ENCODE measurements around the gene ZC2HC1C.
"Not testable (repeated sequence)": the region's sequence is repeated elsewhere in the genome, so short reads cannot be mapped to it uniquely, and the experiment has no call there.

The ZC2HC1C gene

DNA sequence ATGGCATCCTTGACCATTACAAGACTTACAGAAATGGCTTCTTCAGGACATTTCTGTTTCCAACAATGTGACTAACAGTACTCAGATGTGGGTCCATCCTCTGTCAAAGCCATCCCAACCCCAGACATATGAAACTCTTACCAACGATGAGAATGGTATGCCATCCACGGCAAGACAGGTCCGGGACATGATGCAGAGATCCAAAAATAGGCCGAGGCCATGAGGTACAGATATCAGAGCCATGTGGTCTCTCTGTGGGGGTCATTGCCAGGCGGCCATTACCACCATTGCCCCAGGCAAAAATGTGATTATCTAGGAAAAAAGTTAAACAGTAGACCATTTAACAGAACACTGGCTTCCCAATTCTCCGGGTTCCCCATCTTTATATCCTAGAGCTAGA, 27.5 kb downstream of the ZC2HC1C start:
- DNase-seq, result no peak

DNA sequence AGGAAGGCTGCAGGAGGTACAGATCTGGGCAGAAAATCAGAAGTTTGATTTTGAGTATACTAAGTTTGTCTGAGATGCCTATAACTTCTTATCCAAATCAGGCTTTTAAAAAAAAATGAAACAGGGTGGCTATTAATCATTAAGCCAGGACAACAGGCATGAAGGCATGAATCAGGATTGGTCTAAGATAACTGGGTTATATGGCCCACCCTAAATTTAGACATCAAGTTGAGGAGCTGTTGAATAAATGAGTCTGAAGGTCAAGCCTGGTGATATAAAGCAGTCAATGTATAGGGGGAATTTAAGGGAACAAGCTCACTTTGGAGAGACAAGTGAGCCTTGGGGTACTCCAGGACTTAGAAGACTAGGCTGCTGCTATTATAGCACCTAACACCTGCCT, 28.8 kb downstream of the ZC2HC1C start:
- no peak for DNase-seq

DNA sequence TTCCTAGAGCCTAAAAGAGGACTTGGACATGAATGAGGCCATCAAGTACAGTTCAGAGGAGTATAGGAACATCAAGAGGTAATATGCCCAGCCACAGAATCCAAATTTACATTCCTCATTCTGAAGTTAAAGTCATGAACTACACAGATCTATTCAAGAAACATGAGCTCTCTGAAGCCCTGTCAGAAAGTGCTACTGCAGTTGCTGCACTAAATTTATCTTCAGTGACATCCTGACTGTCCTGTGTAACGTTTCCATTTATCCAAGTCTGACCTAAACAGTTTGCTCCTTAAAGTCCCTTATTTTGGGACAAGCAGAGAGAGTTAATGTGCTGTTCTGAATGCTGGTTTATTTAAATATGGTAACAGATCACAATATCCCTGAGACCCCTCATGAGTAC, 29.2 kb downstream of the ZC2HC1C start:
- no peak for DNase-seq

DNA sequence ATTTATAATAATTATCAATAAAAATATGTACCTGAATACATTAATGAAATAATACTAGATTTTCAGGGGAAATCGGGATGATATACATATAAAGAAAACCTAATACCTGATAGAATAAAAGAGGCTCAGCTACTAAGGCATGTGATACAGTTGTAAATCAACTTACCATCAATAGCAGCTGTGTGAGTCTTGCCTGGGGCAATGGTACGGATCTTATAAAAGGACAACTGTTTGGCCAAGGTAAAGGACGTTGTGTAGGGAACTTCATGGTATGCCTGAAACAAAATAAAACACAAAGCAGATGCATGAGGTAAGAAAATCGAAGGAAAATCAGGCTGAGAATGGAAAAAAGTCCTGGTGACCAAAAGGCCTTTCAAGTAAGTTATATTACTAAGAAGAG, 32.0 kb downstream of the ZC2HC1C start:
- no peak for DNase-seq

DNA sequence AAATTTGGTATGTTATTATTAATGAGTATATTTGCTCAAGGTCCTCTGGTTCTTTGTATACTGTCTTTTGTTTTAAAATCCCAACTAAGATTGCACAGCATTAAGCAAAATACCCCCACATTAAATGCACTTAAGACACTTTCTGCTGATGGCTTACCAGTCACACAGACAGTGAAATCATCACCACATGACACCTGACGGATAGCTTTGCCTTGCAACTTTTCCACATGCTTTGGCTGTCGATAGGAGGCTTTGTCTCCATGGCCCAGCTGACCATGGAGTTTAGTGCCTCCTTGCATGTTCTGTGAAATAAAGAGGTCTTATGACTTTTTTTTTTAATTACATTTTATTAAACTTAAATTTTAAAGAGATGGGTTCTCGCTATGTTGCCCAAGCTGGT, 37.7 kb downstream of the ZC2HC1C start:
- no peak for DNase-seq

DNA sequence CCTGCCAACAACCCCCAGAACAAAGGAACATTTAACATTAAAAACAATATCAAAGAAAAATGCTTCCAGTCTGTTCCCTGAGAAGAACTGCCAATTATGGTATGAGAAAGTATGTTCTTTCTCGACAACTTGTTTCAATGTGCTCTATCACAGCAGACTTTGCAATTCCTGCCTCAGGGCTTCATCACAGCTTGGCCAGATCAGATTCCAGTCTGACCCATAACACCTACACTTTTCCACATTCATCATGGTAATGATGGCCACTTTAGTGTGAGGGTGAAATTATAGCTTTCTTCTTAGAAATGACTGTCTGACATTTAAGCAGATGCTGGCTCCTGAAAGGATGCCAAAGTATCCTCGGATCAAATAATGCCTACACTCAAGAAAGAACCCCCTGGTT, 40.4 kb downstream of the ZC2HC1C start:
- no peak for DNase-seq

DNA sequence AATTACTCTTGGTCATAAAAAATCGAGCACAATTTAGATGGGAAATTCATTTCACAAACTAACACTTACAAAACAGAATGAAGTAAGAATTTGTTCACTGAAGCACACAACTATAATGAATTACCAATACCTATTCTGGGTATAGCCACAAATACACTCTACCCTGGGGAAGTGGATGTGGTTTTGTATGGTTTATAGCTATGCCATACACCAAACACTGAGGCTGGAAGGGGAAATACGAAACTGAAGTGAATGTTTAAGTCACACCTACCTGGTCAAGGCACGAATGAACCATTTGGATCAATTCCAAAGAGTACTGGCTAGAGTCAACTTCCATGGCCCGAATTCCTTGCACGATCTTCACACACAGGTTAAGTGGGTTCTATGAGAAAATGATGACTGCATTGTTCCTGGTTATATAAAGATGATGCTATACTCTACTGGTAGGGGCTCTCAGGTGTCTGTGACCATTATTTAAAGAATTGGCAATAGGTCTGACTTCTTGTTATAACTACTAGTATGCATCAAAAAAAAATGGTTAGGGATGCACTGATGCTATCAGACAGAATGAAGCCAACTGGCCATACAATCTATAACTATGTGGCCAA, 44.6 kb downstream of the ZC2HC1C start:
- DNase-seq, result no peak

DNA sequence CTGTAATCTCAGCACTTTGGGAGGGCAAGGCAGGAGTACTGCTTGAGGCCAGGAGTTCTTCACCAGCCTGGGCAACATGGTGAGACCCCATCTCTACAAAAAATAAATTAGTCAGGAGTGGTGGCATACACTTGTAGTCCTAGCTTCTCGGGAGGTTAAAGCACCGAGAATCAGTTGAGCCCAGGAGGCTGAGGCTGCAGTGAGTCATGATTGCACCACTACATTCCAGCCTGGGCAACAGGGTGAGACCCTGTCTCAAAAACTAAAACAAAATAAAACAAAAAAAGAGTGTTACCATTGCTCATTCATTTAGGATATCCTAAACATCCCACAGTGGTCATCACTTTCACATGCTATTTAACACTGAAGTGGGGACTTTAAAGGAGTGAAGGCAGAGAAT, 49.6 kb downstream of the ZC2HC1C start:
- DNase-seq, result no peak

DNA sequence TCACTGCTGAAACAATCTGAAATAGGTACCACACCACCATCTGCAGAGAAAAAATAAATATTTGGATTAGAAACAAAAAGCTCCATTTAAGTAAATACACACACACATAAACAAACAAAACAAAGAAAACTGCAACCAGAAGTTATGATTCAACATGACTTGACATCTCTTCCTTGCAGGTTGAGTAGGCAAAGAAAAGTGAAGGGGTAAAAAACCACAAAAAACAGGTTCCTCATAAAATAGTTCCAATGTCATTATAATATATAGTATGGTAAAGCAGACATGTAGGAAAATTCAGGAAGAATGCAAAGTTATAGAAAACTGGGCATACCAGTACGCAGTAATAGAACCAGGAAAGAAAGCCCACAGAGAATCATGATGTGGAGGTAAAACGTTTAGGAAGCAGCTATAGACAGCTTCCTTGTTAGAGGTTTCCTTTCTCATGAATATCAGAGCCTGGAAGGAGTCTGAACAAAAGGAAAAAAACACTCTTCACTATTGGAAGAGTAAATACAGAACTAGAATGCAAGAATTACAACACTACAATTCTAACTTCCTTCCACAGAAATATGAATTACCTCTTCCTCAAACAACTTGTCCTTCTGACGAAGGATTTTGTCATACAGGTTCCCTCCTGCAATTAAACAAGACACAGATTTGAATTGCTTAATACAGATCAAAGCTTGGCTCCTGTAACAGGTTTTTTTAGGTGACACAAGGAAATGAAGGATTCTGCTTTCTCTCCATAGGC, 51.3 kb downstream of the ZC2HC1C start:
- DNase-seq, result no peak

DNA sequence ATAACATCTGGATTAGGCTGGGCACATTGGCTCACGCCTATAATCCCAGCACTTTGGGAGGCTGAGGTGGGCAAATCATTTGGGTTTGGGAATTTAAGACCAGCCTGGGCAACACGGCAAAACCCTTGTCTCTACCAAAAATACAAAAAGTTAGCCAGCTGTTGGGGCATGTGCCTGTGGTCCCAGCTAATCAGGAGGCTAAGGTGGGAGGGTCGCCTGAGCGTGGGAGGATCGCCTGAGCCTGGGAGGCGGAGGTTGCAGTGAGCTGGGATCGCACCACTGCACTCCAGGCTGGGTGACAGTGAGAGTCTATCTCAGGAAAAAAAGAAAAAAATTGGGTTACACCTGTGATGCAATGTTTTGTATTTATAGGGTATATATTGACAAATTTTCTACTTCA, 52.1 kb downstream of the ZC2HC1C start:
- DNase-seq, result no peak

DNA sequence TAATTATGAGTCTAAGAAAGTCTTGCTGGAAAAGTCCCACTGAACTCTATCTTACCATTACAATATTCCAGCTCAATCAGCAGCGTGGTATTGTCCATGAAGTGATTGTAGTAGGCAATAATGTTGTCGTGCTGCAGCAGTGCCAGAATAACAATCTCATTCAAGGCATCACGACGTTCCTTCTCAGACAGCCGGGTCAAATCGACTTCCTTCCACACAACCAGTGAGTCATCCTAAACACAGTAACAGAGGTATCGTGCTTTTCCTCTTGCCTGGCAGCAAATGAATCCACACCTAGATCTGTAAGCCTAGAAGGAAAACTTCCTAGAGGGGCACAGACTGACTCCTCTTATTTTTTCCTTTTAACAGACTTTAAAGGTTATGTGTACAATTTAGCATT, 54.5 kb downstream of the ZC2HC1C start:
- DNase-seq, result peak; percentile 7

DNA sequence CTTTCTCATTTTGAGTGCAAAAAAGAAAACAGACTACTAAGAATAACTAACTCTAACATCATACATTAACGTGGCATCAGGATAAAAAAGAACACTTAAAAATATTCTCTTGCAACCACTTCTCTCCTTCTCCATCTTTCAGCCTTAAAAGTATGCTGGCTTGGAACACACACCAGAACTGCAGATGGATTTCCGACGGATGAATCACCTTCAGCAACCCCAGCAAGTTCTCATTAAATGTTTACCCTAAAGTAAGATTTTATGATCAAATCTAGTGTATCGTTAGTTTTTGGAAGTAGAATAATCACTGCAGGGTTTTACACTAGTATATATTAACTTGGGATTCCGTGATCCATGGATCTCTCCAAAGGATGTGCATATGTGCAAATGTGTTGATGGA, 56.2 kb downstream of the ZC2HC1C start:
- DNase-seq, result no peak

DNA sequence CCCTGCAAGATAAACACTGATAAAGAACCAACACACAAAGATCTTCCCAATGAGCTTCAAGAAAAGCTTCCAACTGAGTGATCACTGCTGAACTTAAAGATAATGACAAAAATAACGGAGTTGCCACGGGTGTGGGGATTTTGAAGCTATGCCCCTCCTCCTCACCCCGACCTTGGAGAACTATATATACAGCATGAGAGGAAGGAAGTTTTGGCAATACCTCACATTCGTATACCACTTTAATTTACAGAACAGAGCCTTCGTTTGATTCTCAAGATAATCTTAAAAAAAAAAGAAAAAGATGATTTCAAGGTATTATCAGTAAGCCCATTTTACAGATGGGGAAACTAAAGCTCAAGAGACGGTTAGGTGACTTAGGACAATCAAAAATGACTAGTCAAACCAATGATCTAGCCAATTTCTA, 56.7 kb downstream of the ZC2HC1C start:
- no peak for DNase-seq

DNA sequence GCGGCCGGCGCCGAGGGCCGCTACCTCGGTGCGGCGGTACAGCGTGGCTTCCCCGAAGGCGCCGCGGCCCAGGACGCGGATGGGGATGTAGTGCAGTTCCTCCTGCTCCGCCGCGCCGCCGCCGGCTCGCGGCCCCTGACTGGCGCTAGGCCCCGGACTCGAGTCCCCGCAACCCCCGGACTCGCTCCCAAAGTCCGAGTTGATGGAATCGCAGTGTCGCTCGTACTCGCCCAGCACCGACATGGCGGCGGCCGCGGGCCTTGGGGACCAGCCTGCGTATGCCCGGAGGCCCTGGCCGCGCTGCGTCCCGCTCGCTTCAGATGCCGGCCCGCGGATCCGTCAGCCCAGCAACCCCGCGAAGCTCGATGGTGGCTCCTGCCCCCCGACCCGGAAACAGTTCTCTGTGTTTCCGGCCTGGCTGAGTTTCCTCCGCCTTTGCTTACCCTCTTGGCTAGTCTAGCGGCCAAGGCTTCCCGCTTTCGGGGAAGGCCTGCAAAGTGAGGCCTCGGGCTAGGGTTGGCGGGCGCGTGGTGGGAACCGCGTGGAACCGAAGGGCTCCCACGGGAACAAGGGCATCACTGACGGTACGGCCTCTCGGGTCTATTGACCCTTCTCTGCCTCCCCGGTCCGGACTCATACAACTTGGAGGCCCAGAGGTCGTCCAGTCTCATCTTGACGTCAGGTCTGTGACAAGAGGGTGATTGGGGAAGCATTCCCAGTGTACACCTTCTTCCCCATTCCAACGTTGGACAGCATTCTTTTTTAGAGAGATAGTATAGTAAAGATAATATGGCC, 57.4 kb downstream of the ZC2HC1C start, which contains the start of gene NEK9:
TSS of gene NEK9 (minus strand) at position 370 of the 795 bp plus-strand sequence. CDS start at position 243, 127 bp downstream.
- DNase-seq, result peak; percentile 75

DNA sequence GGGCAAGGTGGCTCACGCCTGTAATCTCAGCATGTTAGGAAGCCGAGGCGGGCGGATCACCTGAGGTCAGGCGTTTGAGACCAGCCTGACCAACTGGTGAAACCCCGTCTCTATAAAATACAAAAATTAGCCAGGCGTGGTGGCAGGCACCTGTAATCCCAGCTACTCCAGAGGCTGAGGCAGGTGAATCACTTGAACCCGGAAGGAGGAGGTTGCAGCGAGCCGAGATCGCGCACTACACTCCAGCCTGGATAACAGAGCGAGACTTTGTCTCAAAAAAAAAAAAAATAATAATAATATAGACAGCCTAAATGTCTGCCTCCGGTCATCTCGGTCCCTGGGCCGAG, 58.0 kb downstream of the ZC2HC1C start:
- not testable (repeated sequence) for DNase-seq

DNA sequence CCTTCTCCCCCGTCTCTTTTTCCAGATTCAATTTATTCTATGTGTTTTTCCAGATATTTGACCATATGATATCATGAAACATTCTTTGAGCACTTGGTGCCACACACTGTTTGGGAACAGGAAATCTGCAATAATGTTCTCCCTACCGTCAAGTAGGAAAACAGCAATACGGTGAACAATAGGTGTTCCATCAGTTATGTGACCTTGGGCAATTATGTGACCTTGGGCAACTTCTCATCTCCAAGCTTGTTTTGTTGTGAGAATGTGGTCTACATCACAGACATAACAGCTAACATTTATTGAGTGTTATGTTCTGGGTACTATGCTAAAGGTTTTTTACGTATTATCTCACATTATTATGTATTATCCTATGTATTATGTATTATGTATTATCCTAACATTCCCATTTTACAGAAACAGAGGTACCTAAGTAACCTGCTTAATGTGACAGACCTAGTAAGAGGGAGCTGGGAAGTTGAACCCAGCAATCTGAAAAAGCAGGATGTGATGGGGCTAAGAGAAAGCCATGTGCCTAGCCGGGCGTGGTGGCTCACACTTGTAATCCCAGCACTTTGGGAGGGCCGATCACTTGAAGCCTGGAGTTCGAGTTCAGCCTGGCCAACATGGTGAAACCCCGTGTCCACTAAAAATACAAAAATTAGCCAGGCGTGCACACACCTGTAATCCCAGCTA, 58.6 kb downstream of the ZC2HC1C start:
- no peak for DNase-seq

DNA sequence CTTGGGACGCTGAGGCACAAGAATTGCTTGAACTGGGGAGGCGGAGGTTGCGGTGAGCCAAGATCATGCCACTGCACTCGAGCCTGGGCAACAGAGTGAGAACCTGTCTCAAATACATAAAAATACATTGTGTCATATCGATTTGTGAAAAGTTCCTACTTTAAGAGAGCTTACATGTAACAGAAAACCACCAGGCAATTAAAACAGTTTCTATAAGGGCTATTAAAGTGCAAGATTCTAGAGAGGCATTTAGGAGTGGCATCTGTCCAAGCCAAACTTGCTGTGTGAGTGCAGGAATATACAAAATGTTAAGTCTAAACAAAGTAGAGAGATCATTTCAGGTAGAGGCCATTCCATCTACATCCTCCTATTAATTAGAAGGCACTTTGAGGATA, 59.2 kb downstream of the ZC2HC1C start:
- no peak for DNase-seq

Data from T1000 (cell line).